PC-3 (cell line): Measurements from ENCODE around the gene MALSU1. TPM values are rescaled to one million over a fixed set of nuclear protein-coding genes. Genes with fewer than 3 reads are reported as not detected.

Experiments
- ATAC-seq: fragments of 200-7000 bp; cut with Tn5 transposase; 2 replicates; pipeline ENCODE4 v1.9.1; 2020; ENCODE audit warnings: mild to moderate bottlenecking, moderate library complexity
- BruUV-seq: library from RNA; stranded (reverse); fragments of 400-500 nt; replicated peaks from 2 replicates; lab custom pipeline; 2021; lab: Mats Ljungman, UMichigan
- CTCF ChIA-PET: fragments of 300-600 bp; sonication (Branson Sonifier 250); formaldehyde crosslinking; loops from one replicate; lab custom pipeline; 2022; ENCODE audit warnings: antibody characterized with exemption; lab: Charles Lee
- POLR2A ChIA-PET: fragments of 300-600 bp; sonication (Branson Sonifier 250); formaldehyde crosslinking; loops from one replicate; lab custom pipeline; 2022; ENCODE audit warnings: antibody characterized with exemption; ENCODE audit not compliant: unreplicated experiment; lab: Charles Lee
- DNase-seq: peaks from one replicate; pipeline ENCODE4 v3.0.0-alpha.2; 2015
- H2AFZ ChIP-seq: fragments of 300-600 bp; sonication (generic); 2 replicates; pipeline ENCODE4 v1.6.0; 2016; ENCODE audit warnings: antibody characterized with exemption, low read length
- H3F3A ChIP-seq: fragments of 300-600 bp; sonication (generic); one replicate; pipeline ENCODE4 v1.6.0; 2017; ENCODE audit warnings: antibody characterized with exemption, low read length, control low read depth, mild to moderate bottlenecking; ENCODE audit not compliant: unreplicated experiment
- H3K27ac ChIP-seq: fragments of 300-600 bp; sonication (generic); 2 replicates; pipeline ENCODE4 v1.5.1; 2016; ENCODE audit warnings: mild to moderate bottlenecking, low read length
- H3K27me3 ChIP-seq: fragments of 300-600 bp; sonication (generic); 2 replicates; pipeline ENCODE4 v1.6.1; 2016; ENCODE audit warnings: low read length, mixed read lengths
- H3K36me3 ChIP-seq: fragments of 300-600 bp; sonication (generic); 2 replicates; pipeline ENCODE4 v1.6.1; 2016; ENCODE audit warnings: low read depth, mixed run types, low read length, mixed read lengths
- H3K4me1 ChIP-seq: fragments of 300-600 bp; sonication (generic); 2 replicates; pipeline ENCODE4 v1.5.1; 2016; ENCODE audit warnings: low read length; ENCODE audit not compliant: insufficient read depth
- H3K4me2 ChIP-seq: fragments of 300-600 bp; sonication (generic); 2 replicates; pipeline ENCODE4 v1.6.0; 2016; ENCODE audit warnings: low read length
- H3K4me3 ChIP-seq: fragments of 300-600 bp; sonication (generic); 2 replicates; pipeline ENCODE4 v1.5.1; 2016; ENCODE audit warnings: mild to moderate bottlenecking, low read length, mixed read lengths
- H3K79me2 ChIP-seq: fragments of 300-600 bp; sonication (generic); 2 replicates; pipeline ENCODE4 v1.6.1; 2017; ENCODE audit warnings: low read length, mixed read lengths
- H3K9ac ChIP-seq: fragments of 300-600 bp; sonication (generic); 2 replicates; pipeline ENCODE4 v1.6.0; 2016; ENCODE audit warnings: mild to moderate bottlenecking, low read length
- H3K9me2 ChIP-seq: fragments of 300-600 bp; sonication (generic); replicated peaks from 2 replicates; pipeline ENCODE4 v1.6.1; 2016; ENCODE audit warnings: mixed run types, low read length, mixed read lengths
- H3K9me3 ChIP-seq: fragments of 300-600 bp; sonication (generic); 2 replicates; pipeline ENCODE4 v1.6.1; 2016; ENCODE audit warnings: low read length, mixed read lengths
- H4K20me1 ChIP-seq: fragments of 300-600 bp; sonication (generic); 2 replicates; pipeline ENCODE4 v1.6.1; 2016; ENCODE audit warnings: low read length, mixed read lengths
- CTCF ChIP-seq: fragments of 300-600 bp; sonication (generic); conservative IDR thresholded peaks from 2 replicates; pipeline ENCODE4 v1.5.1; 2017; ENCODE audit warnings: antibody characterized with exemption, low read depth, mild to moderate bottlenecking, low read length
- EZH2 ChIP-seq: fragments of 300-600 bp; sonication (generic); IDR thresholded peaks from one replicate; pipeline ENCODE4 v1.6.1; 2017; ENCODE audit warnings: antibody characterized with exemption, mild to moderate bottlenecking, low read length; ENCODE audit not compliant: unreplicated experiment
- EZH2phosphoT487 ChIP-seq: fragments of 300-600 bp; sonication (generic); IDR thresholded peaks from 2 replicates; pipeline ENCODE4 v1.6.1; 2018; ENCODE audit warnings: mild to moderate bottlenecking, antibody characterized with exemption, low read length, borderline replicate concordance
- intact Hi-C: fragments of 100-400 bp; cut with micrococcal nuclease; formaldehyde crosslinking; loops from 2 replicates; pipeline ENCODE4 v1.9.0; 2023
- total RNA-seq: library from RNA; depleted of rRNA; stranded (reverse); fragments of >200 nt; gene quantifications from 2 replicates; pipeline ENCODE4 v1.2.3, GENCODE V29; 2014

The MALSU1 gene
- total RNA-seq, 1 experiment from 2014 or later = 284 TPM

GRCh38 chr7:23294549-23295400 lies 4.4 kb upstream of the MALSU1 start:
- no peaks in the 10 kb centered on the region for H3K9me3 ChIP-seq
- TF ChIP-seq EZH2 (no peak), EZH2phosphoT487 (no peak), CTCF (no peak)
- CTCF ChIA-PET = interaction anchor here (0.6 kb wide), 2 partner anchors 12 to 22 kb away, joined by 4 to 5 read pairs; no protein-coding TSS in a partner anchor
- no peaks in the 10 kb centered on the region for H3F3A ChIP-seq
- H4K20me1 ChIP-seq = 0 out of 2 replicates have a peak, but pooled peaks cover 1% of the 10 kb centered on the region
- H3K4me1 ChIP-seq = peaks cover 12% of the 10 kb centered on the region
- H3K9me2 ChIP-seq = no peaks in the 10 kb centered on the region
- POLR2A ChIA-PET = no interaction called here
- no peak overlapping the region for H3K9ac ChIP-seq
- no peaks in the 10 kb centered on the region for H3K36me3 ChIP-seq
- H3K27me3 ChIP-seq = no peaks in the 10 kb centered on the region
- peaks cover 6% of the 10 kb centered on the region for H3K79me2 ChIP-seq
- no TSS peak for BruUV-seq
- no peak overlapping the region for H3K4me2 ChIP-seq
- H3K4me3 ChIP-seq = no peak overlapping the region
- no peak overlapping the region for H3K27ac ChIP-seq
- no peak overlapping the region for H2AFZ ChIP-seq
- intact Hi-C loops = loop anchor here (5.0 kb wide), 1 partner anchor 38 kb away; no protein-coding TSS in a partner anchor
- ATAC-seq (no peak), DNase-seq (no peak)

GRCh38 chr7:23295401-23295697 lies 3.8 kb upstream of the MALSU1 start:
- CTCF ChIA-PET = interaction anchor here (0.6 kb wide), 1 partner anchor 13 kb away, joined by 5 read pairs; no protein-coding TSS in a partner anchor
- BruUV-seq = no TSS peak

More at GRCh38 chr7:23295401-23295697, 3.8 kb upstream of the MALSU1 start:
- no peak overlapping the region for H3K4me3 ChIP-seq
- no peaks in the 10 kb centered on the region for H3K27me3 ChIP-seq
- DNase-seq = no peak
- H3K36me3 ChIP-seq = no peaks in the 10 kb centered on the region
- H3K4me2 ChIP-seq = no peak overlapping the region
- H3F3A ChIP-seq = no peaks in the 10 kb centered on the region
- no peak for ATAC-seq
- peaks cover 14% of the 10 kb centered on the region for H3K4me1 ChIP-seq
- no peak overlapping the region for H3K27ac ChIP-seq
- no peak overlapping the region for H3K9ac ChIP-seq
- no peak for TF ChIP-seq EZH2phosphoT487
- no peak for TF ChIP-seq EZH2
- no peak for TF ChIP-seq CTCF
- no peaks in the 10 kb centered on the region for H3K9me2 ChIP-seq
- H3K79me2 ChIP-seq = peaks cover 12% of the 10 kb centered on the region
- H2AFZ ChIP-seq = no peak overlapping the region
- POLR2A ChIA-PET = no interaction called here
- intact Hi-C loops = loop anchor here (5.0 kb wide), 1 partner anchor 37 kb away; no protein-coding TSS in a partner anchor
- H3K9me3 ChIP-seq = no peaks in the 10 kb centered on the region
- H4K20me1 ChIP-seq = peaks cover 7% of the 10 kb centered on the region; the same call in 1 of the 2 replicates
